ENCODE results near the gene OR10V1.

- TF ChIP-seq CTCF (IDR thresholded peaks at IDR 0.05) (no peak), EZH2 (IDR thresholded peaks at IDR 0.05; ENCODE audit: borderline replicate concordance, insufficient read depth, low read depth, low read length, poor library complexity, severe bottlenecking) (no peak)
Observed at GRCh38 chr11:59689015-59689414, 24.6 kb downstream of the OR10V1 start.
